ENCODE results near the gene PRRC2A.
A peak's percentile ranks its signal among the peaks of the same experiment; 100 is the strongest.

The PRRC2A gene

DNA sequence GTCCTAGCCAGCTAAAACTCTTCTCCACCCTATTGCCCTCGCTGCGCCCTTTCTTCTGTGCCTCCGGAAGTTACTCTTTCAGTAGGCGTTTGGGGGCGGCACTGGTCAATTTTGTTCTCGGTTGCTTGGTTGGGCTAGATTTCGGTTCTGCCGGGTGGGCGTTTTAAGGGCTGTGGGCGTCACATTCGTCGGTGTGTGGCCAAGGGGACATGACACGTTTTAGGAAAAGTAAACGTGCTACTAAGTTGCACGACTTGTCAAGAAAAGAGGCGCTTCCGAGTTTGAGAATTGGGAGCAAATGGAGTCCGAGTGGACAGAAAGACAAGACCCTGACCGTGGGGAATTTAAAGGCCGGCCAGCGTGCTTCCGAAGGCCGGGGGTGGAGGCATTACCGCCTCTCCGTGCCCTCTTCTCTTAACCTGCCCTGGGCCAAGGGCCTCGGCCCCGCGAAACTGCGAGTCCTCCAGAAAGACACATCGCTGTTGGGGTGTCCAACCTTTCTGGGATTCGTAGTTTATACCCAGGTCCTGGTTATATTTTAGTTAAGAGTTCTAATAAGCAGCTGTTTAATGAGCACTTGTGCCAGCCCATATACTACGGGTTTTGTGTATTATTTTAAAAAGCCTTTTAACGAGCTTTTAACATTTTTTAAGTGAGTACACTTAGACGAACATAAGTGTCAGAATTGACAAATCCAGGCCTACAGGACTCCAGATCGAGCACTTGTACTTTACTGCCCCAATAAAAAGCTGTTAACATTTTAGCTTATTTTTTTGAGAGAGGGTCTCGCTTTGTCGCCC lies 32.6 kb downstream of the PRRC2A start:
- peak; percentile 94 for DNase-seq (ENCODE audit: low spot score)

DNA sequence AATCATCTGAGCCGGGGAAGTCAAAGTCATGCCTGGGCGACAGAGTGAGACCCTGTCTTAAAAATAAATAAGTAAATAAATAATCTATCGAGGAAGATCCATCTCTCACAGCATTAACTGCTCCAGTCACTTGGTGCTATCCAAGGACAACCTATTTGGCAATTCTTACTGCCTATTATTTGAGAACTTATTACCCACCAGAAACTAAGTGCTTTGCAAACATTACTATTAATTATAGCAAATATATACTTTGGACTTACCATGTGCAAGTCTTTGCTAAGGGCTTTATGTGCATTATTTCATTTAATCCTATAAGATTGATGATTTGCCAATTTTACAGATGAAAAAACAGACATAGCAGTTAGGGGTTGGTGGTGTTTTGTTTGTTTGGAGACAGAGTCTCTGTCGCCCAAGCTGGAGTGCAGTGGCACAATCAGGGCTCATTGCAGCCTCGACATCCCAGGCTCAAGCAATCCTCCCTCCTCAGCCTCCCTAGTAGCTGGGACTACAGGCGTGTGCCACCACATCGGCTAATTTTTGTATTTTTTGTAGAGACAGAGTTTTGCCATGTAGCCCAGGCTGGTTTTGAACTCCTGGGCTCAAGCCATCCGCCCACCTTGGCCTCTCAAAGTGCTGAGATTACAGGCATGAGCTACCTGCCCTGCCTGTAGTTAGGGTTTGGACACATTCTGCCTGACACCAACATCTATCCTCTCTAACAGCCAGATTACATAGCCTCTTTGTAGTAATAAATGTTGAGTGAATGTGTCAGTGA lies 34.2 kb downstream of the PRRC2A start:
- DNase-seq (ENCODE audit: low spot score), result no peak

DNA sequence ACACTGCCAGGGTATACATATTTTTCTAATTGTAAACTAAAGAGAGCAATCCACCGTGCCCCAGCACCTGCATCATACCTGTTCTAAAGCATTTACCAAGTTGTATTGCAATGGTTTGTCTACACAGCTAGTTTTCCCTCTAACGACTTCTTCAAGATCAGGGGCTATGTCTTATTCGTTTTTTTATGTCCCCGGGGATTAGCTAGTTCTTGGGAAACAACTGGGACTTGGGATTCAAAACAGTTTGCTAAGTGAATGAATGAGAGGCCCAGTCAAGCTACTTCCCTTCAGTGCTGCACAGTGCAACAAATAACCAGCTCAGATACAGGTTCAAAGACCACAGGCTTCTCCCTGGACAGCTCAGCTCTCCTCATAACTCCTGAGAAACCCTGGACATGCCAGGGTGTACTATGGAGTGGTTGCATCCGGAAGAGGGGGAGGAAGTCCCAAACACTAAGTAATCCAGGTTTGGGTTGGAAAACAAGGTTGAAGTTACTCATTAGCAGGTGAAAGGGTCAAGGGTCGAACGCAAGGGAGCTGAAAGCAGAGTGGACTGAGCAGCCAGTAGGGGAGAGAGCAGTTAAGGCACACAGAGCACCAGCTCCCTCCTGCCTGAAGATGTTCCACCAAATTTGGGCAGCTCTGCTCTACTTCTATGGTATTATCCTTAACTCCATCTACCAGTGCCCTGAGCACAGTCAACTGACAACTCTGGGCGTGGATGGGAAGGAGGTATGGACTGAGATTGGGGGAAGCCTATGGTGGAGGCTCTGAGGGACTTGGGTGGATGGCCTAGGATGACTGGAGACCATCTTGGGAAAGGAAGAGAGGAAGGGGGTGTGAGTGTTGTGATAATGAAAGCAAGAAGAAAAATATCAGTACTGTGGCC lies 35.1 kb downstream of the PRRC2A start, which contains the start of gene APOM:
Gene APOM (plus strand): TSS at position 546 of the 889 bp plus-strand sequence. CDS start 73 bp downstream, at position 619.
- DNase-seq (ENCODE audit: low spot score), result no peak

DNA sequence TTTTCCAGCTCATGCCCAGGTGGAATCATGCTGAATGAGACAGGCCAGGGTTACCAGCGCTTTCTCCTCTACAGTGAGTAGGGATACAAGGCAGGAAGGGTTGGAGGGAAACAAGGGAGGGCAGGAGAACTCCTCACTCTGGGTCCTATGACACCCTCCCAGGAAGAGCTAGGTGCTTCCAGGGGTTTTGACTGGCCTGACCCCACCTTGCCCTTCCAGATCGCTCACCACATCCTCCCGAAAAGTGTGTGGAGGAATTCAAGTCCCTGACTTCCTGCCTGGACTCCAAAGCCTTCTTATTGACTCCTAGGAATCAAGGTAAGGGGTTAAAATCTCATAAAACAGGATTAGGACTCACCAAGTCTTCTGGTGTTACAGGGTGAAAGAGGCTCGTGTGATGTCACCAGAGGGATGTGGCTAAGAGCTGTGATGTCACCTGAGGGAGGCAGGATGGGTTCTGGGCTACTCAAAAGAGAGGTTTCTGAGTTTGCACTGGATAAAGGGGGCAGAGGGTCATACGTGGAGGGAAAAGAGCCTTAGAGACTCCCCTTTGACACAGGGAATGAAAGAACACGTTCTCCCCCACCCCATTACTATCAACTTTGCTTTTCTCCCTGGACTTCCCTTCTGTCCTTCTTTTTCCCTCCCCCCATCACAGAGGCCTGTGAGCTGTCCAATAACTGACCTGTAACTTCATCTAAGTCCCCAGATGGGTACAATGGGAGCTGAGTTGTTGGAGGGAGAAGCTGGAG lies 37.1 kb downstream of the PRRC2A start:
- DNase-seq (ENCODE audit: low spot score), result no peak

DNA sequence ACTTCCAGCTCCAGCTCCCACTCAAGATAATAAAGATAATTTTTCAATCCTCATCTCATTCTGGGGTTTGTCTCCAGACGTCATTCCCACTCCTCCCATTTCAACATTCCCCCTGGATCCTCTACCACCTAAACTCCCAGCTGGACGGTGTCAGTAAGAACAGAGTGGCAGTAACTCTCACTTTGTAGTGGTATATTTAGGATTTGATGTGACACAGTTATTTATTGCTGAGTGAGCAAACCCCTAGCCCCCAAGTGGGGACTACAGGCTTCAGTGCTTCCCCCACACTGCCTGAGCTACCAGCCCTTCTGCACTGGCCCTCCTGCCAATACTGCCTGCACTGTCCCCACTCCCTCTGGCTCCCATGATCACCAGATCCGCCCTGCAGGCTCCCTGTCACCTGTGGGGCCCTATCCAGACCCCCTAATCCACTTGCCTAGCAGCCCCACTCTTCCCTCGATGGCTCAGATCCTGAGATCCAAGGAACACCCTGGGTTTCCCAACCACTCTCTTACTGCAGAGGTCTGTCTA lies 37.7 kb downstream of the PRRC2A start:
- no peak for DNase-seq (ENCODE audit: low spot score)

DNA sequence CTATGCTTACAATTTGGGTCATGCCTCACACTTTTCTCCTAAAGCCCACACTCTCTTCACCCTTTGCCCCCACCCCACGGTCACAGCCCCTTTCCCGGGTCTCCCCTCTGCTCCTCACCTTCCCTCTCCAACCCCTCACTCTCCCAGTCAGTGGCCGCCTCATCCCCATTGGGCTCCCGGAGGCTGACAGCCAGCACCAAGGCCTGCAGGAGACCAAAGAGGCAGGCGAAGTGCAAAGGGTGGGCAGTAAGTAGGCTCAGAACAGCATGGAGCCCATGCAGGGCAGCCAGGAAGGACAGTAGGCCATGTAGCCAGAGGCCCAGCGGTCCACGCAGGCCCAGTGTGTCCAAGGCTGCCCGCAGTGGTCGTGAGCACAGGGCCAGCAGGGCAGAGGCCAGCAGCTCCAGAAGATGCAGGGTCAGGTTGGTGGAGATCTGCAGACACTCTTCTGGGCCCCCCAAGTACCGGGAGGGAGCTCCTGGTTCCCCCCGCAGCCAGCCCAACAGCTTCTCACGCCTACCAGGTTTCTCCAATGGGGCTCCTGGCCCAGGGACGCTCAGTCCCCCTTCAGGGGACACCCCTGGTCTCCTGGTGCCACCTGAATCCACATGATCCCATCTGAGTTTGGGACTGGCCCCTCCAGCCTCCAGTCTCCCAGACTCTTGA lies 38.6 kb downstream of the PRRC2A start:
- no peak for DNase-seq (ENCODE audit: low spot score)

DNA sequence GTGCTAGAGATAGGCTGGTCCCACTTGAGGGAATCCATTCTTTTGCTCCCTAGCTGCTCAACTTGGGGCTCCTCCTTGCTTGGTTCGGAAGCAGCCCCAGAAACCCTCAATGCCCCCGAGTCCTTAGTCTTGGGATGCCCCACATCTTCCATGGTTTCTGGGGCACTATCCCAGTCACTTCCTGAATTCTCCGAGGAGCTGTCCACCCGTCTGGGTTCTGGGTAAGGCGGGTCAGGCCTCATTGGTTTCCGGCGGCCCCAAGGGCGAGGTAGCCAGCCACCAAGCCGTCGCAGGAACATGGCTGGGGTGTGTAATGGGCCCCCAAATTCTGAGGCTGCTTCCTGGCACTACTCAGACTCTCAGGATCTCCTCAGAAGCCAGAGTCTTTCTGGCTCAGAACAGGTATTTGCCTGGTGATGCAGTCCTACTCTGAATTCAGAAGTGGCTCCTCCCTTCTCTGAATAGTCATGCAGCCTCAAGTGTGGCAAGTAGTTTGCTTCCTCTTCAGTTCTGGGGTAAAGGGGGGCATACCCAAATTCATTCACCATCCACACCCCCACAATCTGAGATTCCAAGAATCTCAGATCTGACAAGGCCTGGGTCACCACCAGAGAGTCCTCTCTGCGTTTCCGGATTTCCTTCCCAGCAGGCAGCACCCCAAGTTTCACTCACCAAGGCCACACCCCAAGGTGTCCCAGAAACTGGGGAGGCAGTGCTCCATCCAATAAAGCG lies 39.3 kb downstream of the PRRC2A start:
- peak; percentile 83 for DNase-seq (ENCODE audit: low spot score)

DNA sequence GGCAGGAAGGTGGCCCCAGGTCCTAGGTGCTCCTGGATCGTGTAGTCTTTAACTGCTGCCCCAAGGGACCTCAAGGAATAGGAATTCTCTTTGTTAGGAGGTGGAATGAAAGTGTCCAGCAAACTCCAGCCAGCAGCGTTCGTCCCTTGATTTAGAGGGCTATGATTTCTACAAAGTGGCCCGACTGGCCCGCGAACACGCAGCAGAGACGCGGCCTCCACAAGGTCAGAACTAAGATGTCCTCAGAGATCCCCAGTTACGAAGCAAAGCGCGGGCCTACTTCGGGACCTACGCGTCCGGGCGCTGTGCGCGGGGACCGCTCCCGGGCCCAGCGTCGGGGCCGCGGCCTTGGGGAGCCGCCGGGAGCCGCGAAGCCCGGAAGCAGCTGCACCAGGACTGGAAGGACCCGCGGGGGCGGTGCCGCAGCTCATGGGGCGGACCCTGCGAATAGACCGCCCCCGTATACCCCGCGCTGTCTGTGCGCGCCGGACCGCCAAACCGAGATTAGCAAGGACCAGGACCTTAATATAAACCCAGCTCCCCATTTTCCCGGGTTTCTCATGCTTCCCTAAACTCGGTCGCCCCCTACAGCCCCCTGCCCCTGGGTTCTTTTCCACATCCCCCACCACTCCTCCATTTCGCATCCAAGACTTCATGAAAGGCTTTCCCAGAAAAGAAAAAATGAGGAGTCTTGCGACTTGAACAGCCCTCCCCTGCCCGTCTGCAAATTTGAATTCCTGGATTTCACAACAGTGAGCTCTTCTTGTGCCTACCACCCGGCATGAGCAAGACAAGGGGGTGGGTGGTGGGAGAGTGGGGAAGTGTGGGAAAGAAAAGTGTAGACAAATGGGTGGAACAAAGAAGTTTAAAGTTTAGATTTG lies 40.1 kb downstream of the PRRC2A start, which contains the start of gene C6orf47:
Gene C6orf47 (minus strand): TSS at position 398 of the 881 bp plus-strand sequence. CDS start 831 bp downstream, outside the sequence.
- DNase-seq (ENCODE audit: low spot score), result peak; percentile 91

DNA sequence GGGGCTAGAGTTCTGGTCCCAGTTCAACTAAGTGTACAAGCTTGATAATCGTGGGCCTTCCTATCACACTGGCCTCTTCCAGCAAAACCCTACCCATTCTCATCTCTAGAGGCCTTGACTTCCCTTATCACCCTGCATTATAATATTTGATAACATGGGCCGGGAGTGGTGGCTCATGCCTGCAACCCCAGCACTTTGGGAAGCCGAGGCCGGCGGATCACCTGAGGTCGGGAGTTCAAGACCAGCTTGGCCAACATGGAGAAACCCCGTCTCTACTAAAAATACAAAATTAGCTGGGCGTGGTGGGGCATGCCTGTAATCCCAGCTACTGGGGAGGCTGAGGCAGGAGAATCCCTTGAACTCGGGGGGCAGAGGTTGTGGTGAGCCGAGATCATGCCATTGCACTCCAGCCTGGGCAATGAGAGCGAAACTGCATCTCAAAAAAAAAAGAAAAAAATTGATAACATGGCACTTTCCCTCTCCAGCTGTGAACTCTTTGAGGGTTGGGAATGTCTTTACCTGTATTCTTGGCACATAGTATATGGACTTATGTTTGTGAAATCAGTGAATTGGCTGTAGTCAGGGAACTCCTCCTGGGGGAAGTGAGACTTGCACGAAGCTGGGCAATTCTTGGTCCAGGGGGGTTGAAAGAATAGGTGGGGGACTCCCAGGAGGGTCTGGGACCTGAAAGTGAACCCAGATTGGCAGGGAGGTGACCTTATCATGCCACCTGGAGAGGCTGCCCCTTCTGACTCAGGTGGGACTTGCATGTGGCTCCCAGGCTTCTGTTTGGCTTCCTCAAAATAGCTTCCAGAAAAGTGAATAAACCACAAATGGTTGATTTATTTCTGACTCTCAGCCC lies 41.0 kb downstream of the PRRC2A start:
- DNase-seq (ENCODE audit: low spot score), result no peak

DNA sequence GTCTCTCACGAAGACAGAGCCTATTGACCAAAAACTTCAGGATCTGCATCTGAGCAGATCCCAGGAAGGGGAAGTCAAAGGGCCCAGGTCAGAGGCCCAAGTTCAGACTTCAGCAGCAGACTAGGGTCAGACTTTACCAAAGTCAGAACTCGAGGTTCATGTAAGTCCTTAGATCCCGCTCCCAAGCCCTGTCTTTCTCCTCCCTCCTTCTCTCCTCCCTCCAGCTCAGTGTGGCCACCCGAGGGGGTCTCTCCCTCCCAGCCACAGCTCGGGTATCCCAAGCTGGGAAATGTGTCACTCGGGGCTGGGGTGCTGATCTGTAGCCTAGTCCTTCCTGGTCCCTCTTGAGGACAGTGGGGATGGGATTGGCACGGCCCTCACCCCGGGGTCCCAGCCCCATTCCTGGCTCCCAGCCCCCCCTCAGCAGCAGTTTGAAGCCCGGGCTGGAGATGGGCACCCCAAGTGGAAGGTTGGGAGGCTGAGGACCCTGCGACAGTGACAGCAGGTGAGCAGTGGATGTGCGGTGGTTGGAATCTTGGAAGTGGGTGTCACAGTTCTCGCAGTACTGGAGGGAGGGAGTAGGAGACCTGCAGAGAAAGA lies 41.7 kb downstream of the PRRC2A start:
- no peak for DNase-seq (ENCODE audit: low spot score)

DNA sequence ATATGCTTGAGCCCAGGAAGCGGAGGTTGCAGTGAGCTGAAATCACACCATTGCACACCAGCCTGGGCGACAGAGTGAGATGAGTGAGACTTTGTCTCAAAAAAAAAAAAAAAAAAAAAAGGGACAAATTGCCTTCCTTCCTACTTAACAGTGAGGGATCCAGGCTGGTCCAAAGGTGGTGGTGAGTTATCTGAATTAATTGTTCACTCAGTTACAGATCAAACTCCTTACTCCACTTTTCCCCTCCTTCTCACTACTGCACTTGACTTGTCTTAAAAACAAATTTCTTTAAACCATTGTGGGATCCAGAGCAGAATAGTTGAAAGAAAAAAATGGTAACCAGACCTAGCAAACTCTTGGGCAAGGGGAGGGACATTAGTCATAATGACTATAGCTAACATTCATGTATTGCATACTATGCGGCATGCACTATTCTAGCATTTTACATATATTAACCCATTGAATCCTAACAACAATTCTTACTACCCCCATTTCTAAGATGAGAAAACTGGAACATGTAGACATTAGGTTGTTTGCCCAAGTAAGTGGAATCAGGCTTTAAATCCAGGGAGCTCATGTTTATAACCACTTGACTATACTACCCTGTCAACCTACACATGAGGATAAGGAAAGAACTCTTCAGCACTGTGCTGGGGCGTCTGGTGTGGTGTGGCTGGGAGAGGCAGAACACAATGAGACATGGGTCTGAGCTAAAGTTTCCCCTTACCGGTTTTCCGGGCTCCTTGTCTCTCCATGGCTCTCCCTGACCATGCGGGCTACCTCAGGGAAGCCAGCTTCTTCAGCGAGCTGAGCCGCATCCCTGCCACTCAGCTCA lies 42.8 kb downstream of the PRRC2A start:
- peak; percentile 89 for DNase-seq (ENCODE audit: low spot score)

DNA sequence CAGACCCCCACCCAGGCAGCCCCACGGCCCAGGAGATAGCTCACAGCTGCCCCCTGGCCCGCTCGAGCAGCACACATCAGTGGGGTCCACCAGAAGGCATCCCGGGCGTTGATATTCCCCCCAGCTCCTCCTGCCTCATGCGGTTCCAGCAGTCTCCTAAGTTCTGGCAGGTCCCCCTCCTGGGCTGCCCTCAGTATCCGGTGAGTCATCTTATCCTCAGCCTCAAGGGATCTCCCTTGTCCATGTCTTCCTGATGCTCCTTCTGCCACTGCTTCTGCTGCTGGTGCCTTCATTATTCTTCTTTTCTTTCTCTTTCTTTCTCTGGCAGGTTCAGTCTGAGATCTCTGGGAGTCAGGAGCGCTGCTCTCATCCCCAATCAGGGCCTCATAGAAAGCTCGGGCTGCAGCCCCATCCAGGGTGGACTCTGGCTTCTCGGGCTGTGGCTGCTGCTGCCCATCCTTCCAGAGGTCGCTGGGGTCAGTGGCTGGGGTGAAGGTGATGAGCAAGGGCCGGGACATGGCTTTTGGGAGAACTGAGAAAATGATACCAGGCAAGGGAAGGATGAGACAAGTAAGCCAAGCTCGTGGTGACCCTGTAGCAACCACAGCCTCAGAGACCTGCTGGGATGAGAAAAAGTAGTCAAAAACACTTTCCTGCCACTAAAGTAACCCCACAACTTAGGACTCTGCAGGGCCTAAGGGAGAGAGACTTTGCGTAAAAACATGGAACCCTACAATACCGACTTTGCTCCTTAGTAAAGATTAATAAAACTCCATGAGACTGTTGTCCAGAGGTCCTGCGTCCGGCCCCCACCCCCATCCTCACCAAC lies 43.7 kb downstream of the PRRC2A start:
- peak; percentile 94 for DNase-seq (ENCODE audit: low spot score)

DNA sequence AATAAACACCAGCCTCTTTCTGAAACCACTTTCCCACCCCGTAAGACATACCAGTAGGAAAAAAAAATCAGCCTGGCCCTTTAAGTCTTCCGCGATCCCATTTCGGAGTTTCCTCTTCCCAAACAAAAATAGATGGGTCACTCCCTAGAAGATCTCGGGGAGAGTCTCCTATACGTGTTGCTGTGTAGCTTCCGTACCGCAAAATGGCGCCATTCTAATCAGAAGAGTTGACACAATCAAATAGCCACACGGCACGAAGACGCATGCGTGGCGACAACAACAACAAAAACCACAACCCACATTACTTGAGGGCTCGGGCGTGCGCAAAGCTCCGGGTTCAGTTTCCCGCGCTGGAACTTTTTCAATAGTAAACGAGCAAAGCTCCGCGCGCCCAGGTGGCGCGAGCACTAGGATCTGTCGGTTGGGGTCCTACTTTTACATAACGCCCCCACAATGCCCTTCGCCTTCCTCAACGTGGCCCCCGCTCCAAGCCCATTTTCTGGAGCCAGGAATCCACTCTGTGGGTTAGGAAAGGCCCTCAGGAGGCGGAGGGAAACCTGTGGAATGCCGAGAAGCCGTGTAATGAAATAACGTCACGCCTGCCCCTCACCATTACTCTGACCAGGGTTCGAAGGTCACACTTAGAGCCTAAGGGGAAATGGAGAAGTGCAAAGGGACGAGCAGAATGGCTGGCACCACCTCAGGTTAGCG lies 44.4 kb downstream of the PRRC2A start, which contains the start of gene GPANK1:
Gene GPANK1 (minus strand): TSS at position 208 of the 711 bp plus-strand sequence. CDS start 519 bp downstream, outside the sequence.
- peak; percentile 98 for DNase-seq (ENCODE audit: low spot score)

DNA sequence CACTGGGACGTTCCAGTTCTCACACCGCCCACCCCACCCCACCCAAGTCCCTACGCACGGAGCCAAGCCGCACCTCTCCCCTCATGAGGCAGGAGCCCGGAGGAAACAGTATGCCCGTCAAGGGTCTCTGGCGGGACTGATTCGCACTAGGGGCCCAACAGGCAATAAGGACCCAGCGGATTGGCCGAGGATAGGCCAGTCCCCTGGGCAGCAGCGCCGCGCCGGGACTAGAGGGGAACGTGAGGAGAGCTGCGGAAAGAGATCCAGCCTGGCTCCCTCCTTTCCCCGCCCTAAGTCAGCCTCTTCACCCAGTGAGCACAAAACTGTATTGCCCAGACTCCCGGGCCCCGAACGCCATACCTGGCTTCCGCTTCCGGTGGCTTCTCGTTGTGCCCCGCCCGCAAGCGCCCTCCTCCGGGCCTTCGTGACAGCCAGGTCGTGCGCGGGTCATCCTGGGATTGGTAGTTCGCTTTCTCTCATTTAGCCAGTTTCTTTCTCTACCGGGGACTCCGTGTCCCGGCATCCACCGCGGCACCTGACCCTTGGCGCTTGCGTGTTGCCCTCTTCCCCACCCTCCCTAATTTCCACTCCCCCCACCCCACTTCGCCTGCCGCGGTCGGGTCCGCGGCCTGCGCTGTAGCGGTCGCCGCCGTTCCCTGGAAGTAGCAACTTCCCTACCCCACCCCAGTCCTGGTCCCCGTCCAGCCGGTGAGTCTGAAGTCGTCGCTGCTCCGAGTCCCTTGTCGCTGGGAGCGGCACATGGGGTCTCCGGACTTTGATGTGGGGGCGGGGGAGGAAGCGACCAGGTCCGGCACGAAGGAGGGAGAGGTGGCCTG lies 45.2 kb downstream of the PRRC2A start, which contains the start of gene CSNK2B:
Gene CSNK2B (plus strand): TSS at position 580 of the 836 bp plus-strand sequence. CDS start 752 bp downstream, outside the sequence.
- DNase-seq (ENCODE audit: low spot score), result peak; percentile 97

Measured in RKO (cell line).